Stimulated activated CD8-positive, alpha-beta memory T cell treated with anti-CD3 and anti-CD28 coated beads, Interleukin-4, amount 100 ng/mL, for 24 hours (primary cell): ENCODE measurements around the gene SCGB1D4.
"Not testable (repeated sequence)": the region's sequence is repeated elsewhere in the genome, so short reads cannot be mapped to it uniquely, and the experiment has no call there.

ENCODE experiments used
- DNase-seq: peaks from one replicate; pipeline ENCODE4 v3.0.0-alpha.2; 2020; ENCODE audit warnings: low read depth

SCGB1D4 gene

GRCh38 chr11:62298975-62299374 lies at the start of gene SCGB1D4:
TSS of gene SCGB1D4 (minus strand) at chr11:62299075. CDS start at chr11:62299010, 65 bp downstream.
- no peak for DNase-seq

- DNase-seq = no peak
Observed at GRCh38 chr11:62345861-62346260, 47.0 kb upstream of the SCGB1D4 start.

- no peak for DNase-seq
Observed at GRCh38 chr11:62344210-62344609, 45.3 kb upstream of the SCGB1D4 start.

- DNase-seq = not testable (repeated sequence)
Observed at GRCh38 chr11:62343646-62344190, 44.8 kb upstream of the SCGB1D4 start.

- no peak for DNase-seq
Observed at GRCh38 chr11:62341588-62341987, 42.7 kb upstream of the SCGB1D4 start.

- DNase-seq = peak; percentile 31
Observed at GRCh38 chr11:62340269-62340901, 41.5 kb upstream of the SCGB1D4 start.

GRCh38 chr11:62338218-62338617 lies 39.3 kb upstream of the SCGB1D4 start:
- no peak for DNase-seq

- peak; percentile 68 for DNase-seq
Observed at GRCh38 chr11:62337303-62338181, 38.7 kb upstream of the SCGB1D4 start, which contains the start of gene ASRGL1. TSS of gene ASRGL1 (plus strand) at chr11:62337448. CDS start at chr11:62337978, 530 bp downstream.

GRCh38 chr11:62336949-62337302 lies 38.1 kb upstream of the SCGB1D4 start:
- DNase-seq = not testable (repeated sequence)

GRCh38 chr11:62333768-62334167 lies 34.9 kb upstream of the SCGB1D4 start:
- DNase-seq = no peak

GRCh38 chr11:62331264-62331663 lies 32.4 kb upstream of the SCGB1D4 start:
- not testable (repeated sequence) for DNase-seq

- not testable (repeated sequence) for DNase-seq
Observed at GRCh38 chr11:62327541-62327940, 28.7 kb upstream of the SCGB1D4 start.

GRCh38 chr11:62326719-62327118 lies 27.8 kb upstream of the SCGB1D4 start:
- DNase-seq = not testable (repeated sequence)

GRCh38 chr11:62325781-62326180 lies 26.9 kb upstream of the SCGB1D4 start:
- not testable (repeated sequence) for DNase-seq

GRCh38 chr11:62324731-62325556 lies 26.1 kb upstream of the SCGB1D4 start:
- DNase-seq = peak; percentile 13

- no peak for DNase-seq
Observed at GRCh38 chr11:62322524-62322923, 23.6 kb upstream of the SCGB1D4 start.

GRCh38 chr11:62315431-62315830 lies 16.6 kb upstream of the SCGB1D4 start:
- no peak for DNase-seq

GRCh38 chr11:62309991-62310390 lies 11.1 kb upstream of the SCGB1D4 start:
- no peak for DNase-seq

GRCh38 chr11:62307950-62308349 lies 9.1 kb upstream of the SCGB1D4 start:
- no peak for DNase-seq

GRCh38 chr11:62306227-62306626 lies 7.4 kb upstream of the SCGB1D4 start:
- no peak for DNase-seq

- DNase-seq = no peak
Observed at GRCh38 chr11:62295504-62295903, 3.4 kb downstream of the SCGB1D4 start.

GRCh38 chr11:62280452-62280851 lies 18.4 kb downstream of the SCGB1D4 start:
- no peak for DNase-seq
